Body of pancreas (tissue), 4 donors: ENCODE results near the gene OSCP1. TPM values are rescaled to one million over a fixed set of nuclear protein-coding genes. Genes with fewer than 3 reads are reported as not detected.

Source experiments
- ATAC-seq: fragments of 150-250 bp; one replicate; pipeline ENCODE4 v1.9.1; 2016
- DNase-seq, 4 donors: peaks; one replicate each; pipeline ENCODE4 v3.0.0-alpha.2; 2019
- H3K27ac ChIP-seq, 4 donors: fragments of 200-600 bp; sonication (generic); 1 replicate in 3 of 4; 2 replicates in 1 of 4; pipeline versions ENCODE4 v1.5.1 to v1.6.1; 2016 to 2019; ENCODE audit warnings: mild to moderate bottlenecking in 1 of 4, mixed read lengths in 1 of 4, moderate library complexity in 1 of 4
- H3K27me3 ChIP-seq, 2 donors: fragments of 200-600 bp; sonication (generic); one replicate each; pipeline ENCODE4 v1.6.0; 2016; ENCODE audit warnings: mild to moderate bottlenecking in 1 of 2
- H3K36me3 ChIP-seq, 2 donors: fragments of 200-600 bp; sonication (generic); replicated peaks in 1 of 2; 2 replicates each; pipeline ENCODE4 v1.5.1; 2016; ENCODE audit warnings: low read depth in 2 of 2; ENCODE audit not compliant: insufficient read depth in 1 of 2
- H3K4me1 ChIP-seq: fragments of 200-600 bp; sonication (generic); one replicate; pipeline ENCODE4 v1.6.0; 2016
- H3K4me3 ChIP-seq, 2 donors: fragments of 200-600 bp; sonication (generic); 1 replicate in 1 of 2; 2 replicates in 1 of 2; pipeline ENCODE4 v1.5.1; 2016 to 2019
- H3K9me3 ChIP-seq, 3 donors: fragments of 200-600 bp; sonication (generic); 1 replicate in 2 of 3; 2 replicates in 1 of 3; pipeline ENCODE4 v1.5.1; 2016
- CTCF ChIP-seq, 7 experiments: fragments of 450-650 bp in 4 of 7; fragments of 200-600 bp in 3 of 7; sonication (generic) in 3 of 7; IDR thresholded peaks; one replicate each; pipeline ENCODE4 v1.5.1; 2016 to 2019; ENCODE audit warnings: antibody characterized with exemption in 7 of 7
- POLR2A ChIP-seq, 3 donors: fragments of 450-650 bp; IDR thresholded peaks; one replicate each; pipeline ENCODE4 v1.6.1; 2016; ENCODE audit warnings: antibody characterized with exemption in 3 of 3, mild to moderate bottlenecking in 2 of 3
- WGBS, 2 donors: methylation state at CpG; one replicate each; pipeline ENCODE4 v1.1.5; 2017; 5-methylcytosine and 5-hydroxymethylcytosine counted together
- intact Hi-C: fragments of 100-400 bp; cut with DNase I; formaldehyde crosslinking; loops from one replicate; pipeline ENCODE4 v1.15.1; 2023
- small RNA-seq: library from RNA; depleted of rRNA; stranded (forward); fragments of <200 nt; gene quantifications from one replicate; pipeline ENCODE3, GENCODE V24; 2016
- total RNA-seq, 2 donors: library from RNA; depleted of rRNA; stranded (reverse); fragments of >200 nt; gene quantifications; one replicate each; pipeline ENCODE4 v1.1.0, GENCODE V29; 2016

Gene OSCP1
- total RNA-seq, 2 donors from 2014 or later: 2.0 to 3.9 TPM

GRCh38 chr1:36377791-36378492 lies 72.3 kb downstream of the OSCP1 start:
- no peaks in the 10 kb centered on the region for H3K9me3 ChIP-seq
- no peak overlapping the region for H3K4me3 ChIP-seq
- WGBS, 2 donors: 64 to 72% methylated on average over 4 of the region's 4 CpGs
- ATAC-seq (no peak), DNase-seq (no peak)
- intact Hi-C loops: no loop called here
- no peaks in the 10 kb centered on the region for H3K27me3 ChIP-seq
- peak overlapping the region in 2 of 4 donors; percentile 37 to 52 for H3K27ac ChIP-seq
- H3K36me3 ChIP-seq: no peaks in the 10 kb centered on the region
- peaks cover 87% of the 10 kb centered on the region for H3K4me1 ChIP-seq
- TF ChIP-seq POLR2A (IDR thresholded peaks at IDR 0.05) (no peak), CTCF (IDR thresholded peaks at IDR 0.05) (no peak)

- H3K4me3 ChIP-seq: no peak overlapping the region
- H3K27me3 ChIP-seq: no peaks in the 10 kb centered on the region
- H3K9me3 ChIP-seq: no peaks in the 10 kb centered on the region
- no peaks in the 10 kb centered on the region for H3K36me3 ChIP-seq
- peak overlapping the region; percentile 71 to 93 (median 86) for H3K27ac ChIP-seq
- no peak for TF ChIP-seq POLR2A (IDR thresholded peaks at IDR 0.05)
- no peak for TF ChIP-seq CTCF (IDR thresholded peaks at IDR 0.05)
- peaks cover 66% of the 10 kb centered on the region for H3K4me1 ChIP-seq
- DNase-seq (no peak), ATAC-seq (no peak)
- intact Hi-C loops: no loop called here
- WGBS, 2 donors: 81 to 89% methylated on average over 3 of the region's 3 CpGs
Observed at GRCh38 chr1:36372617-36373016, 77.6 kb downstream of the OSCP1 start.

GRCh38 chr1:36369061-36369861 lies 81.0 kb downstream of the OSCP1 start:
- intact Hi-C loops: no loop called here
- H3K27me3 ChIP-seq: no peaks in the 10 kb centered on the region
- peaks cover 58% of the 10 kb centered on the region for H3K4me1 ChIP-seq
- no peaks in the 10 kb centered on the region for H3K36me3 ChIP-seq
- ATAC-seq (peak; percentile 79), DNase-seq (peak; percentile 81 to 89 (median 84))
- no peak overlapping the region for H3K4me3 ChIP-seq
- no peaks in the 10 kb centered on the region for H3K9me3 ChIP-seq
- 45 to 46% methylated on average over 6 to 7 of the region's 7 CpGs for WGBS, 2 donors
- H3K27ac ChIP-seq: peak overlapping the region in 2 of 4 donors; percentile 7 to 22
- TF ChIP-seq POLR2A (IDR thresholded peaks at IDR 0.05) (no peak), CTCF (IDR thresholded peaks at IDR 0.05) (peak; percentile 75 to 93 (median 88))

Small RNAs within 50 kb of the gene (small RNA-seq; reads per million reads assigned to genes)
- gene RNU4-27P (not detected), gene SNORA63C (not detected)

Other genes with a start within 250 kb of the OSCP1 start
- 10 to 100 TPM; 27.4 to 32.2 TPM for gene THRAP3, start 226.0 kb downstream of the OSCP1 start, total RNA-seq
- gene SH3D21, start 144.1 kb downstream of the OSCP1 start, total RNA-seq: under 1 TPM; 0.33 to 0.52 TPM
- gene EVA1B, start 126.8 kb downstream of the OSCP1 start, total RNA-seq: 10 to 100 TPM; 32.2 to 32.3 TPM
- 10 to 100 TPM; 25.2 to 30.3 TPM for gene STK40, start 64.5 kb downstream of the OSCP1 start, total RNA-seq
- 10 to 100 TPM; 12.2 to 21.8 TPM for gene LSM10, start 52.5 kb downstream of the OSCP1 start, total RNA-seq
- 10 to 100 TPM; 24.4 to 31.1 TPM for gene MRPS15, start 13.9 kb upstream of the OSCP1 start, total RNA-seq
- 1 to 10 TPM in 1 of 2 donors, not detected in 1; 5.2 TPM for gene CSF3R, start 32.5 kb upstream of the OSCP1 start, total RNA-seq